ENCODE measurements around the gene EPB41. TPM values are rescaled to one million over a fixed set of nuclear protein-coding genes. Genes with fewer than 3 reads are reported as not detected.

EPB41 gene
- polyA plus RNA-seq, 2 donors, result 10.2 to 12.0 TPM

DNA sequence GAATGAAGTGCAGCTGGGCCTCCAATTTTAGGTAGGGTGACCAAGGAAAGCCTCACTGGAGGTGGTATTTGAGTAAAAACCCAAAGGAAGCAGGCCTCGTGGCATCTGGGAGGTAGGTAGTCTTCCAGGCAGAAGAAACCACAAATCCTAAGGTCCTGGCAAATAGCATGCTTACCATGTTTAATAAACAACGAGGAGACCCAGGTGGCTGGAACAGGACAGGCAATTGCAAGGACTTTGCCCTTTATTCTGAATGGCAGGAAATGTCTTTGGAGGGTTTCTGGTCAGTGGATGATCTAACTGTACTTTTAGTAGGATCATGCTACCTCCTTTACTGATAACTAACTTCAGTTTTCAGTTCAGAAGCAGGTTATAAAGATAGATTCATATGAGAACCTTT is 52.2 kb downstream of the EPB41 start:
- Histone ChIP-seq H3K36me3 (ENCODE audit: control insufficient read depth in 2 of 2, insufficient read depth in 2 of 2, low read length in 1 of 2) (no peaks in the 10 kb centered on the region), H3K27ac (ENCODE audit: low read depth in 2 of 2, low read length in 1 of 2) (no peak overlapping the region), H3K4me3 (ENCODE audit: low read depth in 1 of 2, low read length in 2 of 2) (no peak overlapping the region), H3K9me3 (ENCODE audit: control insufficient read depth in 2 of 2, insufficient read depth in 1 of 2, low read depth in 1 of 2, low read length in 1 of 2) (no peaks in the 10 kb centered on the region), H3K4me1 (ENCODE audit: control insufficient read depth in 2 of 2, insufficient read depth in 2 of 2, low read length in 1 of 2) (no peaks in the 10 kb centered on the region), H3K27me3 (ENCODE audit: control insufficient read depth in 1 of 2, insufficient read depth in 2 of 2, low read length in 2 of 2) (no peaks in the 10 kb centered on the region)
- 71 to 81% methylated on average over 2 of the region's 2 CpGs for WGBS, 2 donors

DNA sequence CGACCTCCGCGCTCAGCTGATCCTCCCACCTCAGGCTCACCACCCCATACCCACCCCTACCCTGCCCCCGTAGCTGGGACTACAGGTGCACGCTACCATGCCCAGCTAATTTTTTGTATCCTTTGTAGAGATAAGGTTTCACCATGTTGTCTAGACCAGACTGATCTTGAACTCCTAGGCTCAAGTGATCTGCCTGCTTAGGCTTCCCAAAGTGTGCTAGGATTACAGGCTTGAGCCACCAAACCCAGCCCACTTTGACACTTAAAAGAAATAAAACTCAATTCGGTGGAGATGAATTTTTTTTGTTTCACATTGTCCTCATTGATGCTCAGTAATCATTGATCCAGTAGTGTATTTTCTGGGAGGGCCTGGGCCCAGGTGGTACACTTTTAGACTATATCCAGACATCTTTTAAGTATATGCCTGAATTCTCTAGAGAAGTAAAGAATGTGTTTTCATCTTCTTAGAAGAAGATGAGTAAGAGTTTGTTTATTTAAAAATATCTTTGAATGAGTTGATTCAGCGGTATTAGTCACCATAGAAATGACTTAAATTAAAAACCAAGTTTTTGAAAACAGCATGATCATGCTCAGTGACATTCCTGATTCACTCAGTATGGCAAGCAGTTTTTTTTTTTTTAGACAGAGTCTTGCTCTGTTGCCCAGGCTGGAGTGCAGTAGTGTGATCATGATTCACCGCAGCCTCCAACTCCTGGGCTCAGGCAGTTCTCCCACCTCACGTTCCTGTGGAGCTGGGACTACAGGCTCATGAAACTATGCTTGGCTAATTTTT is 57.8 kb downstream of the EPB41 start:
- no peak overlapping the region for H3K4me3 ChIP-seq (ENCODE audit: low read depth in 1 of 2, low read length in 2 of 2)
- WGBS, 2 donors, result 65 to 76% methylated on average over 9 of the region's 9 CpGs
- H3K9me3 ChIP-seq (ENCODE audit: control insufficient read depth in 2 of 2, insufficient read depth in 1 of 2, low read depth in 1 of 2, low read length in 1 of 2), result no peaks in the 10 kb centered on the region
- H3K36me3 ChIP-seq (ENCODE audit: control insufficient read depth in 2 of 2, insufficient read depth in 2 of 2, low read length in 1 of 2), result no peaks in the 10 kb centered on the region
- H3K27me3 ChIP-seq (ENCODE audit: control insufficient read depth in 1 of 2, insufficient read depth in 2 of 2, low read length in 2 of 2), result no peaks in the 10 kb centered on the region
- peak overlapping the region in 1 of 2 donors; percentile 49 for H3K27ac ChIP-seq (ENCODE audit: low read depth in 2 of 2, low read length in 1 of 2)
- no peaks in the 10 kb centered on the region for H3K4me1 ChIP-seq (ENCODE audit: control insufficient read depth in 2 of 2, insufficient read depth in 2 of 2, low read length in 1 of 2)

DNA sequence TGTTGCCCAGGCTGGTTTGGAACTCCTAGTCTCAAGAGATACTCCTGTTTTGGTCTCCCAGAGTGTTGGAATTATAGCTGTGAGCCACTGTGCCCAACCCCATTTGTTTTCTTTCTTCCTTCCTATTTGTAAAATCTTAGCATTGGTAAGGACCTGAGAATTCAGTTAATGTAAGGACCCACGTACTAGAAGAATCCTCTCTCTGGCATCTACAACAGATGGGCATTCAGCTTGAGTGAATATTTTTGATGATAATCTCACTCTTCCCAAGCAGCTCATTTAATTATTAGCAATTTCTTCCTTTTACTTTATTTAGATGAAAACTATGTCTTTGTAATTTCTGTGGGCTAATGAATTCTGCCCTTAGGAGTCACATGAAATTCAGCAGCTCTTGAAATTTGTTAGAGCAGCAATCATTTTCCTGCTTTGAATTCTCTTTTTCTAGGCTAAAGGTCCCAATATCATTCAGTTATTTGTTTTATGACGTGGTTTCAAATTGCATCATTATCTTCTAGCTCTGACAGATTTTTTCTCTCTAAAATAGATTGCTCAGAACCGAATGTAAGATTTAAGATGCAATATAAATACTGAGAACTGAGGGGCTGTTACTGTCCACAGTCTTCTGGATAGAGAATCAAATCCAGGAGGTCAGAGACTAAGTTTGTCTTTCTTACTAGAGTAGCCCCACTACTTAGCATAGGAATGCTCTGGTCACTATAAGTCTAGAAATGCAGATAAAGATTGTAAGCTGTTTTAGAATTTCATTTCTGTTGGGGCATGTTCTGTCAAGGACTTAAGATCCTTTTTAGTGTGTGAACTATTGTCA is 59.4 kb downstream of the EPB41 start:
- H3K36me3 ChIP-seq (ENCODE audit: control insufficient read depth in 2 of 2, insufficient read depth in 2 of 2, low read length in 1 of 2), result no peaks in the 10 kb centered on the region
- no peaks in the 10 kb centered on the region for H3K4me1 ChIP-seq (ENCODE audit: control insufficient read depth in 2 of 2, insufficient read depth in 2 of 2, low read length in 1 of 2)
- no peaks in the 10 kb centered on the region for H3K9me3 ChIP-seq (ENCODE audit: control insufficient read depth in 2 of 2, insufficient read depth in 1 of 2, low read depth in 1 of 2, low read length in 1 of 2)
- no peaks in the 10 kb centered on the region for H3K27me3 ChIP-seq (ENCODE audit: control insufficient read depth in 1 of 2, insufficient read depth in 2 of 2, low read length in 2 of 2)
- H3K4me3 ChIP-seq (ENCODE audit: low read depth in 1 of 2, low read length in 2 of 2), result no peak overlapping the region
- no peak overlapping the region for H3K27ac ChIP-seq (ENCODE audit: low read depth in 2 of 2, low read length in 1 of 2)
- WGBS, 2 donors, result 51 to 63% methylated on average over 3 of the region's 3 CpGs

DNA sequence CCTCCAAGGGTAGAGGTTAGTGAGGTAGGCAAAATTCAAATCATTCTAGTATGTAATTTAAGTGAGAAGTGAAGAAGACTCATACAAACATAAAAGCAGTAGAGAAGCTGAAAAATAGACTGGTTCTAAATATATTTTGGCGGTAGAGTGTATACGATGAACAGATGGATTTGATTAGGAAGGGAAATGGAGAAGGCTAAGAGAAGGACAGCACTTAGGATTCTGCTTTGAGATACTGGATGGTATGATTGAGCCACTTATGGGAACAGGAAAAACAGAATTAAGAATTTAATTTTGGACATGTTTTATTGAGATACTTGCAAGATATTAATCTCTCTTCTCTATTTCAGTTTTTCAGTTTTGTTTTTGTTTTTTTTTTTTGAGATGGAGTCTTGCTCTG is 60.1 kb downstream of the EPB41 start:
- Histone ChIP-seq H3K27ac (ENCODE audit: low read depth in 2 of 2, low read length in 1 of 2) (no peak overlapping the region), H3K9me3 (ENCODE audit: control insufficient read depth in 2 of 2, insufficient read depth in 1 of 2, low read depth in 1 of 2, low read length in 1 of 2) (no peaks in the 10 kb centered on the region), H3K27me3 (ENCODE audit: control insufficient read depth in 1 of 2, insufficient read depth in 2 of 2, low read length in 2 of 2) (no peaks in the 10 kb centered on the region), H3K36me3 (ENCODE audit: control insufficient read depth in 2 of 2, insufficient read depth in 2 of 2, low read length in 1 of 2) (no peaks in the 10 kb centered on the region), H3K4me1 (ENCODE audit: control insufficient read depth in 2 of 2, insufficient read depth in 2 of 2, low read length in 1 of 2) (no peaks in the 10 kb centered on the region), H3K4me3 (ENCODE audit: low read depth in 1 of 2, low read length in 2 of 2) (no peak overlapping the region)
- WGBS, 2 donors, result 78 to 79% methylated on average over 2 of the region's 2 CpGs

DNA sequence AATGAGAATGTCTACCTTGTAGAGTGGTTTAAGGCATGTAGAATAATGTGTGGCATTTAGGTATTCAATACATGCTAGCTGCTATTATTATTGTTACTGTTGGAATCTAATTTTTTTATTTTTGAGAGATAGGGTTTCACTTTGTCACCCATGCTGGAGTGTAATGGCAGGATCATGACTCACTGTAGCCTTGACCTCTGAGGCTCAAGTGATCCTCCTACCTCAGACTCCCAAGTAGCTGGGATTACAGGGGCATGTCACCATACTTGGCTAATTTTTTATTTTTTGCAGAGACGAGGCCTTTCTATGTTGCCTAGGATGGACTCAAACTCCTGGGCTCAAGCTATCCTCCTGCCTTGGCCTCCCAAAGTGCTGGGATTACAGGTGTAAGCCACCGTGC is 61.9 kb downstream of the EPB41 start:
- Histone ChIP-seq H3K4me1 (ENCODE audit: control insufficient read depth in 2 of 2, insufficient read depth in 2 of 2, low read length in 1 of 2) (no peaks in the 10 kb centered on the region), H3K4me3 (ENCODE audit: low read depth in 1 of 2, low read length in 2 of 2) (no peak overlapping the region), H3K36me3 (ENCODE audit: control insufficient read depth in 2 of 2, insufficient read depth in 2 of 2, low read length in 1 of 2) (no peaks in the 10 kb centered on the region), H3K27ac (ENCODE audit: low read depth in 2 of 2, low read length in 1 of 2) (no peak overlapping the region), H3K27me3 (ENCODE audit: control insufficient read depth in 1 of 2, insufficient read depth in 2 of 2, low read length in 2 of 2) (no peaks in the 10 kb centered on the region), H3K9me3 (ENCODE audit: control insufficient read depth in 2 of 2, insufficient read depth in 1 of 2, low read depth in 1 of 2, low read length in 1 of 2) (no peaks in the 10 kb centered on the region)
- 98 to 100% methylated on average over 2 of the region's 2 CpGs for WGBS, 2 donors

DNA sequence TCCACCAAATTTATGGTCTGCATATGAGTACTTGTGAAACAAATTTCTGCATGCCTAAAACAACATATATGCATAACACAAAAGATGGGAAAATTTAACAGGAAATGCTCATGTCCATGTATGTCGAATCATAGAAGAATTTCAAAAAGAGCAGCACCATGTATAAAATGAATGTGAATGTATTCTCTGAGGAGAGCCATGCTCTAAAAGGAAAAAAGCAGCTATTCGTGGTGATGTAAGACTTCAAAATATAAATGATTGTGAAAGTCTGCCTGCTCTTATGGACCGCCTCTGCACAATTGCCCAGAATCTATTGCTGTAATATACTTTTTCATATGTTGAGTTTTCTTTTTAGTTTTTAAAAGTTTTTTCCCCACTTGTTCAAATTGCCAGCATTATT is 66.8 kb downstream of the EPB41 start:
- WGBS, 2 donors, result 88% methylated on average over 3 of the region's 3 CpGs
- no peak overlapping the region for H3K27ac ChIP-seq (ENCODE audit: low read depth in 2 of 2, low read length in 1 of 2)
- no peaks in the 10 kb centered on the region for H3K27me3 ChIP-seq (ENCODE audit: control insufficient read depth in 1 of 2, insufficient read depth in 2 of 2, low read length in 2 of 2)
- H3K36me3 ChIP-seq (ENCODE audit: control insufficient read depth in 2 of 2, insufficient read depth in 2 of 2, low read length in 1 of 2), result peaks cover 0 to 2% of the 10 kb centered on the region in 2 donors
- H3K4me3 ChIP-seq (ENCODE audit: low read depth in 1 of 2, low read length in 2 of 2), result no peak overlapping the region
- H3K4me1 ChIP-seq (ENCODE audit: control insufficient read depth in 2 of 2, insufficient read depth in 2 of 2, low read length in 1 of 2), result no peaks in the 10 kb centered on the region
- no peaks in the 10 kb centered on the region for H3K9me3 ChIP-seq (ENCODE audit: control insufficient read depth in 2 of 2, insufficient read depth in 1 of 2, low read depth in 1 of 2, low read length in 1 of 2)

DNA sequence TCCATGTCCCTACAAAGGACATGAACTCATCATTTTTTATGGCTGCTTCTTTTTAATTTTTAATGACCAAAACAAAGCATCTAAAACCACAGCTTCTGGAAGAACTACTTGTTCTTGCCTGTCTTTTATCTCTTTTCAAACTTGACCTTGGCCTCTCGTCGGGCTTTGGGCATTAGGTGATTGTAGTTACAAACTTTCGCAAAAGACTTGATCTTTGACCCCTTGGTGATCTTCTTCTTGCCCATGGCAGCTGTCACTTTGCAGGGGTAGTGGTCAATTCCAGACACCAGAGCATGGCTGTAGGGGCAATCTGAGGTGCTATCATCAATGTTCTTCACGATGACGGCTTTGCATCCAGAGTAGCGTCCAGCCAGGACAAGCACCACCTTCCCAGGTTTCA is 67.8 kb downstream of the EPB41 start:
- Histone ChIP-seq H3K4me3 (ENCODE audit: low read depth in 1 of 2, low read length in 2 of 2) (no peak overlapping the region), H3K4me1 (ENCODE audit: control insufficient read depth in 2 of 2, insufficient read depth in 2 of 2, low read length in 1 of 2) (no peaks in the 10 kb centered on the region), H3K36me3 (ENCODE audit: control insufficient read depth in 2 of 2, insufficient read depth in 2 of 2, low read length in 1 of 2) (peaks cover 0 to 2% of the 10 kb centered on the region in 2 donors), H3K27ac (ENCODE audit: low read depth in 2 of 2, low read length in 1 of 2) (no peak overlapping the region), H3K27me3 (ENCODE audit: control insufficient read depth in 1 of 2, insufficient read depth in 2 of 2, low read length in 2 of 2) (no peaks in the 10 kb centered on the region), H3K9me3 (ENCODE audit: control insufficient read depth in 2 of 2, insufficient read depth in 1 of 2, low read depth in 1 of 2, low read length in 1 of 2) (no peaks in the 10 kb centered on the region)
- 95 to 97% methylated on average over 6 of the region's 6 CpGs for WGBS, 2 donors

DNA sequence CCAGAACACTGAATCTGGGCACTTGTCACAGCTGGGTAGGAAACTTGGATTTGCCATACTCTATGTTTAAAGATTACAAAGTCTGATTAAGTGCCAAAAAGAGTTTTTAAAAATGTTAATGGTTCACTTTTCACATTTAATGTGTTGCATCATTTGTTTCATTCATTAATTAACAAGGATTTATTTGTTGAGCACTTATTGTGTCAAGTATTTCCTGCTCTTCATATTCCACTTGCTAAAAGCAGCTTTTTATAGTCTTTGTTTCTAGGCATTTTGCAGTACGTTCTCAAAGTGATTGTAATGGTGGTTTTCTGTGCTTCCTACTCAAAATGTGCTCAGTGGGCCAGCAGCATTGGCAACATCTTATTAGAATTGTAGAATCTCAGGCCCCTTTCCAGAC is 68.7 kb downstream of the EPB41 start:
- H3K4me3 ChIP-seq (ENCODE audit: low read depth in 1 of 2, low read length in 2 of 2), result no peak overlapping the region
- no peaks in the 10 kb centered on the region for H3K27me3 ChIP-seq (ENCODE audit: control insufficient read depth in 1 of 2, insufficient read depth in 2 of 2, low read length in 2 of 2)
- no peak overlapping the region for H3K27ac ChIP-seq (ENCODE audit: low read depth in 2 of 2, low read length in 1 of 2)
- no peaks in the 10 kb centered on the region for H3K9me3 ChIP-seq (ENCODE audit: control insufficient read depth in 2 of 2, insufficient read depth in 1 of 2, low read depth in 1 of 2, low read length in 1 of 2)
- H3K36me3 ChIP-seq (ENCODE audit: control insufficient read depth in 2 of 2, insufficient read depth in 2 of 2, low read length in 1 of 2), result peaks cover 0 to 2% of the 10 kb centered on the region in 2 donors
- WGBS, 2 donors, result 93% methylated on average over 1 of the region's 1 CpG
- no peaks in the 10 kb centered on the region for H3K4me1 ChIP-seq (ENCODE audit: control insufficient read depth in 2 of 2, insufficient read depth in 2 of 2, low read length in 1 of 2)

DNA sequence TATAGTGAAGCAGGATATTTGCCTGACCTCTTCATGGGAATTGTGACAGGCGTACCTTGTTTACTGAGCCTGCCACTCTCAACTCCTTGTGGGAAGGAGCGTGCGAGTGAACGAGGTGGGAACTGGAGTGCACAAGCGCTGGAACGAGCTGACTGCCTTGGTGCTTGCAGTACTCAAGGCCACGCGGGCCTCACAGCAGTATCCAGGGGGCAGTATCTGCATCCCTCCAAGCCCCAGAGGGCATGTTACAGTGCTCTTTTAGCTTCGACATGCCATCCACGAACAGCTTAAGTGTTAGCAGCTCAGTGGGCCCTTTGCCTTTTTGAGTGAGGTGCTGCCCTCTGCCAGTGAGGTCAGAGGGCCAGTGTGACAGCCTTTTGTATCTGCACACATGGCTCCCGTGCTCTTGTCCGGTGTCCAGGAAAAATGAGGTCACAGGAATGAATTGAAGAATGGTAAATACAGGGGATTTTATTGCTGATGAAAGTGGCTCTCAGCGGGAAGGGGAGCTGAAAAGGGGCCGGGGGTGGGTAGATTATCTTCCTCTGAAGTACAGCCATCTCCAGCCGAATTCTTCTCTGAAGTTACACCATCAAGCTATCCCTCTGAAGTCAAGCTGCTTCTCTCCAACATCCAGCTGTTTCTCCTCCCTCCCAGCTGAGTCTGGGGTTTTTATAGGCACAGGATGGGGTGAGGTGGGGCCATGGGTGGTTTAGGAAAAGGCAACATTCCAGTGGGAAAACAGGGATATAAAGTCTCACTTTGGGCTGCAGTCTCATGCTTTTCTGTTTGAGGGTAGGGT is 69.3 kb downstream of the EPB41 start:
- no peaks in the 10 kb centered on the region for H3K4me1 ChIP-seq (ENCODE audit: control insufficient read depth in 2 of 2, insufficient read depth in 2 of 2, low read length in 1 of 2)
- 91 to 92% methylated on average over 15 of the region's 15 CpGs for WGBS, 2 donors
- no peaks in the 10 kb centered on the region for H3K27me3 ChIP-seq (ENCODE audit: control insufficient read depth in 1 of 2, insufficient read depth in 2 of 2, low read length in 2 of 2)
- H3K27ac ChIP-seq (ENCODE audit: low read depth in 2 of 2, low read length in 1 of 2), result no peak overlapping the region
- H3K36me3 ChIP-seq (ENCODE audit: control insufficient read depth in 2 of 2, insufficient read depth in 2 of 2, low read length in 1 of 2), result peaks cover 0 to 2% of the 10 kb centered on the region in 2 donors
- no peak overlapping the region for H3K4me3 ChIP-seq (ENCODE audit: low read depth in 1 of 2, low read length in 2 of 2)
- no peaks in the 10 kb centered on the region for H3K9me3 ChIP-seq (ENCODE audit: control insufficient read depth in 2 of 2, insufficient read depth in 1 of 2, low read depth in 1 of 2, low read length in 1 of 2)

All from esophagus (tissue), 2 donors.